SH-SY5Y (cell line): ENCODE data around the gene C1QA.

ENCODE experiments used
- GATA2 ChIP-seq: IDR thresholded peaks from 2 replicates; pipeline ENCODE4 v1.6.1; 2011; ENCODE audit warnings: mild to moderate bottlenecking, low read depth, low read length
- GATA3 ChIP-seq: IDR thresholded peaks from 2 replicates; pipeline ENCODE4 v1.6.1; 2011; ENCODE audit warnings: low read depth, mild to moderate bottlenecking, low read length, moderate library complexity

DNA sequence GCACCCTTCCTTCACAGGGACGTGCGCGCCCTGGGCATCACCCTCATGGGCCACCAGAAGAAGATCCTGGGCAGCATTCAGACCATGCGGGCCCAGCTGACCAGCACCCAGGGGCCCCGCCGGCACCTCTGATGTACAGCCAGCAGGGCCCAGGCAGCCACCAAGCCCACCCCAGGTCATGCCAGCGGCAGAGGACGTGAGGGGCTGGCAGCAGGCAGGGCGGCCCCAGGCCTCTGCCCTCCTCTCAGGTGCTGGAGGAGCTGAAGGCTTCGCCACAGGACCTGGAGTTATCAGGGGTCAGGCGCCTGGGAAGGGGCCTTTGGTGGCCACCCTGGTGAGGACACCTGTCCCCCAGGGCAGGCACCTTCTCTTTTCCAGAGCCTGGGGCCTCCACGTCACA lies 34.8 kb upstream of the C1QA start:
- TF ChIP-seq GATA2 (no peak), GATA3 (no peak)
